Adrenal gland (tissue), 12 donors: ENCODE results near the gene AP1G2. TPM values are rescaled to one million over a fixed set of nuclear protein-coding genes. Genes with fewer than 3 reads are reported as not detected.

Experiments used
- DNase-seq, 7 donors: peaks; one replicate each; pipeline ENCODE4 v3.0.0-alpha.2; 2019 to 2020
- H3K27ac ChIP-seq, 5 donors: fragments of 200-600 bp; sonication (generic) in 4 of 5; 1 replicate in 3 of 5; 2 replicates in 2 of 5; pipeline versions ENCODE4 v1.5.1 to v1.8.0; 2016 to 2020; ENCODE audit warnings: mild to moderate bottlenecking in 1 of 5
- H3K27me3 ChIP-seq: fragments of 200-600 bp; 2 replicates; pipeline ENCODE4 v1.8.0; 2021
- H3K36me3 ChIP-seq, 2 donors: fragments of 200-600 bp; replicated peaks in 1 of 2; 1 replicate in 1 of 2; 2 replicates in 1 of 2; pipeline versions ENCODE4 v1.5.1 to v1.8.0; 2018 to 2022
- H3K4me1 ChIP-seq, 2 donors: fragments of 200-600 bp; replicated peaks in 1 of 2; 1 replicate in 1 of 2; 2 replicates in 1 of 2; pipeline versions ENCODE4 v1.5.1 to v1.8.0; 2018 to 2021
- H3K4me3 ChIP-seq, 4 donors: fragments of 200-600 bp; sonication (generic) in 3 of 4; one replicate each; pipeline ENCODE4 v1.5.1; 2016 to 2018
- H3K9me3 ChIP-seq, 3 donors: fragments of 200-600 bp; sonication (generic) in 1 of 3; replicated peaks in 1 of 3; 1 replicate in 2 of 3; 2 replicates in 1 of 3; pipeline versions ENCODE4 v1.5.1 to v1.8.0; 2016 to 2021
- CTCF ChIP-seq, 6 experiments: fragments of 450-650 bp in 4 of 6; fragments of 200-600 bp in 2 of 6; sonication (generic) in 1 of 6; IDR thresholded peaks; 1 replicate in 5 of 6; 2 replicates in 1 of 6; pipeline versions ENCODE4 v1.5.1 to v1.8.0; 2016 to 2021; ENCODE audit warnings: antibody characterized with exemption in 6 of 6, mild to moderate bottlenecking in 2 of 6, moderate library complexity in 1 of 6
- POLR2A ChIP-seq, 2 donors: fragments of 450-650 bp; IDR thresholded peaks; one replicate each; pipeline ENCODE4 v1.6.1; 2017; ENCODE audit warnings: antibody characterized with exemption in 2 of 2, mild to moderate bottlenecking in 2 of 2, moderate library complexity in 1 of 2
- WGBS, 4 donors: extraction: QIAGEN DNeasy Blood & Tissue Kit in 2 of 4; methylation state at CpG; one replicate each; pipeline versions ENCODE4 v1.1.5 to v1.1.7; 2013 to 2017; 5-methylcytosine and 5-hydroxymethylcytosine counted together
- intact Hi-C, 2 donors: fragments of 100-400 bp; cut with DNase I; formaldehyde crosslinking; loops; one replicate each; pipeline versions ENCODE4 v1.14.1 to v1.15.0; 2022 to 2023
- polyA plus RNA-seq, 3 donors: library from polyadenylated mRNA; stranded (reverse); fragments of 200-250 nt in 2 of 3; fragments of 350-450 nt in 1 of 3; fragmentation: Illumina TruSeq in 1 of 3; extraction: RNeasy Lipid Tissue Mini Kit (QIAGEN cat#74804) in 1 of 3; gene quantifications; one replicate each; pipeline ENCODE4 v1.2.3, GENCODE V29; 2013 to 2014
- total RNA-seq, 9 donors: library from RNA; depleted of rRNA in 4 of 9; stranded (reverse); fragments of >200 nt in 4 of 9; fragments of 120-200 nt in 1 of 9; fragmentation: NEBNext Ultra II Directional in 1 of 9; extraction: Animal tissue kit (Norgen Biotek cat#: 25700) in 1 of 9; gene quantifications; one replicate each; pipeline versions ENCODE4 v1.1.0 to v1.2.4, GENCODE V29; 2013 to 2023
- donor health status: healthy with polysubstance abuse.
- donor health status: Bipolar disorder and iron deficiency.
- donor health status: DM: yes; HTN: yes; CAD: no.
- donor health status: DM: no; HTN: no; CAD: no.
- donor health status: DM: no; HTN: no; CAD: no.
- donor health status: DM: yes; HTN: yes; CAD: no.

The AP1G2 gene
- total and polyA plus RNA-seq, 12 donors = 27.9 to 587 (median 79.5) TPM

GRCh38 chr14:23605931-23606585 lies 38.5 kb upstream of the AP1G2 start:
- Histone ChIP-seq H3K4me3 (no peak overlapping the region), H3K36me3 (no peaks in the 10 kb centered on the region), H3K4me1 (peaks cover 0 to 12% of the 10 kb centered on the region in 2 donors), H3K9me3 (no peaks in the 10 kb centered on the region), H3K27ac (no peak overlapping the region), H3K27me3 (no peaks in the 10 kb centered on the region)
- 77 to 86% (median 83%) methylated on average over 6 of the region's 6 CpGs for WGBS, 4 donors
- intact Hi-C loops = no loop called here
- TF ChIP-seq CTCF (IDR thresholded peaks at IDR 0.05) (no peak), POLR2A (IDR thresholded peaks at IDR 0.05) (no peak)
- DNase-seq = no peak

DNA sequence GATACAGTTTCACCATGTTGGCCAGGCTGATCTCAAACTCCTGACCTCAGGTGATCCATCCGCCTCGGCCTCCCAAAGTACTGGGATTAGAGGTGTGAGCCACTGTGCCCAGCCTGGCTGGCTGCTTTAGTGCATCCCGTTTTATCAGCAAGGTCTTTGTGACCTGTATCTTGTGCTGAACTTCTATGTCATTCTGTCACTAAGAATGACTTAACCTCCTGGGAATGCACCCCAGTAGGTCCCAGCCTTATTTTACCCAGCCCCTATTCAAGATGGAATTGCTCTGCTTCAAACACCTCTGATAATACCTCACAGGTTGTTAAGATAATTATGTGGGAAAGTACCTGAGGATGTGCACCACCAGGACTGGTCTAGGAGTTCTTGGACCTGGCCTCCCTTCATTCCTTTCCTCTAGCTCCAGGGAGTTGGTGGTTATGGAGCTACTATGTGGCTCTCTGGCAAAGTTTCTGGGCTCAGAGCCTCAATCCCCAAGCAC lies 37.1 kb upstream of the AP1G2 start:
- H3K9me3 ChIP-seq = no peaks in the 10 kb centered on the region
- DNase-seq = no peak
- H3K4me3 ChIP-seq = no peak overlapping the region

DNA sequence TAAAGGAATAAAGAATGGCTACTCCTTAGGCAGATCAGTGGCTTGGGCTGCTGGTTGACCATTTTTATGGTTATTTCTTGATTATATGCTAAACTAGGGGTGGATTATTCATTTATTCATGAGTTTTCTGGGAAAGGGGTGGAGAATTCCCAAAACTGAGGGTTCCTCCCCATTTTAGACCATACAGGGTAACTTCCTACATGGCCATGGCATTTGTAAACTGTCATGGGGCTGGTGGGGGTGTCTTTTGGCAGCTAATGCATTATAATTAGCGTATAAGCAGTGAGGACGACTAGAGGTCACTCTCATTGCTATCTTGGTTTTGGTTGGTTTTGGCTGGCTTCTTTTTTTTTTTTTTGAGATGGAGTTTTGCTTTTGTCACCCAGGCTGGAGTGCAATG lies 36.6 kb upstream of the AP1G2 start:
- intact Hi-C loops = no loop called here
- 72 to 76% (median 74%) methylated on average over 2 of the region's 2 CpGs for WGBS, 4 donors
- no peak for TF ChIP-seq POLR2A (IDR thresholded peaks at IDR 0.05)
- TF ChIP-seq CTCF (IDR thresholded peaks at IDR 0.05) = no peak

More for the DNA sequence above, 37.1 kb upstream of the AP1G2 start:
- H3K27ac ChIP-seq = no peak overlapping the region
- intact Hi-C loops = no loop called here
- H3K36me3 ChIP-seq = no peaks in the 10 kb centered on the region
- H3K4me1 ChIP-seq = peaks cover 0 to 12% of the 10 kb centered on the region in 2 donors
- TF ChIP-seq CTCF (IDR thresholded peaks at IDR 0.05) (no peak), POLR2A (IDR thresholded peaks at IDR 0.05) (no peak)
- WGBS, 4 donors = 45 to 56% (median 50%) methylated on average over 3 of the region's 3 CpGs
- no peaks in the 10 kb centered on the region for H3K27me3 ChIP-seq

GRCh38 chr14:23603103-23603502 lies 35.5 kb upstream of the AP1G2 start:
- no peak overlapping the region for H3K4me3 ChIP-seq
- no peaks in the 10 kb centered on the region for H3K9me3 ChIP-seq
- H3K36me3 ChIP-seq = no peaks in the 10 kb centered on the region
- no peak for DNase-seq
- no peaks in the 10 kb centered on the region for H3K27me3 ChIP-seq
- no peak overlapping the region for H3K27ac ChIP-seq
- intact Hi-C loops = no loop called here
- no peak for TF ChIP-seq POLR2A (IDR thresholded peaks at IDR 0.05)
- no peak for TF ChIP-seq CTCF (IDR thresholded peaks at IDR 0.05)
- 87 to 92% (median 89%) methylated on average over 1 to 2 of the region's 2 CpGs for WGBS, 4 donors
- H3K4me1 ChIP-seq = peaks cover 0 to 12% of the 10 kb centered on the region in 2 donors

More for the DNA sequence above, 36.6 kb upstream of the AP1G2 start:
- H3K9me3 ChIP-seq = no peaks in the 10 kb centered on the region
- no peaks in the 10 kb centered on the region for H3K27me3 ChIP-seq
- peaks cover 0 to 12% of the 10 kb centered on the region in 2 donors for H3K4me1 ChIP-seq
- no peak overlapping the region for H3K27ac ChIP-seq
- H3K4me3 ChIP-seq = no peak overlapping the region
- H3K36me3 ChIP-seq = no peaks in the 10 kb centered on the region
- no peak for DNase-seq
